CD4-positive, alpha-beta T cell treated with Interleukin-6 at 100 ng/mL for 8 hours (primary cell): ENCODE results near the gene NCAM1.

Experiments
- DNase-seq: peaks from one replicate; pipeline ENCODE4 v3.0.0-alpha.2; 2020; ENCODE audit warnings: mixed read lengths, low spot score

Gene NCAM1

GRCh38 chr11:113202431-113202830 is 241.2 kb downstream of the NCAM1 start:
- DNase-seq: no peak

GRCh38 chr11:113203141-113203753 is 242.0 kb downstream of the NCAM1 start:
- DNase-seq: no peak

GRCh38 chr11:113204280-113204679 is 243.1 kb downstream of the NCAM1 start:
- no peak for DNase-seq

GRCh38 chr11:113213549-113213948 is 252.3 kb downstream of the NCAM1 start:
- no peak for DNase-seq

GRCh38 chr11:113222241-113222640 is 261.0 kb downstream of the NCAM1 start:
- DNase-seq: no peak

GRCh38 chr11:113234888-113235287 is 273.7 kb downstream of the NCAM1 start:
- no peak for DNase-seq

GRCh38 chr11:113237261-113237660 is 276.0 kb downstream of the NCAM1 start:
- no peak for DNase-seq

GRCh38 chr11:113238721-113239120 is 277.5 kb downstream of the NCAM1 start:
- no peak for DNase-seq

GRCh38 chr11:113240389-113240788 is 279.2 kb downstream of the NCAM1 start:
- no peak for DNase-seq

GRCh38 chr11:113240790-113241635 is 279.8 kb downstream of the NCAM1 start:
- no peak for DNase-seq

GRCh38 chr11:113241636-113242054 is 280.4 kb downstream of the NCAM1 start:
- no peak for DNase-seq

- no peak for DNase-seq
Measured at GRCh38 chr11:113242060-113242459, 280.8 kb downstream of the NCAM1 start.

GRCh38 chr11:113242767-113243397 is 281.7 kb downstream of the NCAM1 start:
- DNase-seq: peak; percentile 17

GRCh38 chr11:113243696-113244095 is 282.5 kb downstream of the NCAM1 start:
- DNase-seq: no peak

- no peak for DNase-seq
Measured at GRCh38 chr11:113245216-113245615, 284.0 kb downstream of the NCAM1 start.

GRCh38 chr11:113247221-113247620 is 286.0 kb downstream of the NCAM1 start:
- DNase-seq: no peak

GRCh38 chr11:113247966-113248365 is 286.7 kb downstream of the NCAM1 start:
- no peak for DNase-seq

GRCh38 chr11:113248702-113249490 is 287.7 kb downstream of the NCAM1 start:
- no peak for DNase-seq

- no peak for DNase-seq
Measured at GRCh38 chr11:113249491-113249763, 288.2 kb downstream of the NCAM1 start.

- no peak for DNase-seq
Measured at GRCh38 chr11:113249786-113250185, 288.6 kb downstream of the NCAM1 start.

- no peak for DNase-seq
Measured at GRCh38 chr11:113251281-113251680, 290.1 kb downstream of the NCAM1 start.

GRCh38 chr11:113253406-113253805 is 292.2 kb downstream of the NCAM1 start:
- no peak for DNase-seq

GRCh38 chr11:113255096-113255495 is 293.9 kb downstream of the NCAM1 start:
- DNase-seq: no peak
